Astrocyte (in vitro differentiated cells and primary cell): ENCODE measurements around the gene TTLL5. TPM values are rescaled to one million over a fixed set of nuclear protein-coding genes. Genes with fewer than 3 reads are reported as not detected.
A peak's percentile ranks its signal among the peaks of the same experiment; 100 is the strongest.

ENCODE experiments used
- DNase-seq: peaks from one replicate; pipeline ENCODE4 v3.0.0-alpha.2; 2010; ENCODE audit warnings: low read depth
- FAIRE-seq: peaks from 2 replicates; lab custom pipeline; 2011; peaks lifted over from hg19 to GRCh38; lab: Jason Lieb, UNC
- H2AFZ ChIP-seq: 2 replicates; pipeline ENCODE4 v1.6.0; 2012; ENCODE audit warnings: low read depth, low read length, inconsistent platforms
- H3K27ac ChIP-seq: 2 replicates; pipeline ENCODE4 v1.5.1; 2011; ENCODE audit warnings: low read depth, low read length, inconsistent platforms
- H3K27me3 ChIP-seq: 2 replicates; pipeline ENCODE4 v1.6.0; 2011; ENCODE audit warnings: low read length, inconsistent platforms; ENCODE audit not compliant: insufficient read depth
- H3K36me3 ChIP-seq: 2 replicates; pipeline ENCODE4 v1.5.1; 2011; ENCODE audit warnings: low read length, inconsistent platforms; ENCODE audit not compliant: insufficient read depth
- H3K4me1 ChIP-seq: 2 replicates; pipeline ENCODE4 v1.5.1; 2011; ENCODE audit warnings: low read length, inconsistent platforms; ENCODE audit not compliant: insufficient read depth
- H3K4me2 ChIP-seq: 2 replicates; pipeline ENCODE4 v1.6.0; 2012; ENCODE audit warnings: low read length, inconsistent platforms
- H3K4me3 ChIP-seq: 2 replicates; pipeline ENCODE4 v1.5.1; 2011; ENCODE audit warnings: low read depth, mild to moderate bottlenecking, low read length, inconsistent platforms; ENCODE audit not compliant: insufficient read depth
- H3K79me2 ChIP-seq: 2 replicates; pipeline ENCODE4 v1.6.0; 2012; ENCODE audit warnings: mild to moderate bottlenecking, low read length, inconsistent platforms; ENCODE audit not compliant: insufficient read depth
- H3K9ac ChIP-seq: 2 replicates; pipeline ENCODE4 v1.6.0; 2012; ENCODE audit warnings: mild to moderate bottlenecking, low read length, inconsistent platforms
- H3K9me3 ChIP-seq: 2 replicates; pipeline ENCODE4 v1.5.1; 2012; ENCODE audit warnings: low read depth, mild to moderate bottlenecking, low read length, inconsistent platforms; ENCODE audit not compliant: insufficient read depth
- H4K20me1 ChIP-seq: 2 replicates; pipeline ENCODE4 v1.6.0; 2012; ENCODE audit warnings: low read length, inconsistent platforms; ENCODE audit not compliant: insufficient read depth
- H3K27ac Mint-ChIP-seq: one replicate; pipeline ENCODE4 v1.8.0; 2021; ENCODE audit warnings: mild to moderate bottlenecking, mixed read lengths; ENCODE audit not compliant: unreplicated experiment
- H3K27me3 Mint-ChIP-seq: one replicate; pipeline ENCODE4 v1.8.0; 2021; ENCODE audit warnings: low read depth, mixed read lengths; ENCODE audit not compliant: unreplicated experiment
- H3K36me3 Mint-ChIP-seq: one replicate; pipeline ENCODE4 v1.8.0; 2021; ENCODE audit warnings: low read depth, mixed read lengths; ENCODE audit not compliant: unreplicated experiment
- H3K4me1 Mint-ChIP-seq: one replicate; pipeline ENCODE4 v1.8.0; 2021; ENCODE audit warnings: low read depth, mixed read lengths; ENCODE audit not compliant: unreplicated experiment
- H3K4me3 Mint-ChIP-seq: one replicate; pipeline ENCODE4 v1.8.0; 2021; ENCODE audit warnings: mild to moderate bottlenecking, moderate library complexity, mixed read lengths; ENCODE audit not compliant: unreplicated experiment
- H3K9me3 Mint-ChIP-seq: one replicate; pipeline ENCODE4 v1.8.0; 2021; ENCODE audit warnings: mild to moderate bottlenecking, mixed read lengths; ENCODE audit not compliant: unreplicated experiment
- EZH2 ChIP-seq: IDR thresholded peaks from 2 replicates; pipeline ENCODE4 v1.6.1; 2012; ENCODE audit warnings: mild to moderate bottlenecking, low read length, inconsistent platforms; ENCODE audit not compliant: insufficient read depth
- total RNA-seq: library from RNA; stranded (reverse); gene quantifications from 2 replicates; pipeline ENCODE4 v1.2.1, GENCODE V29; 2021
- TF ChIP-seq, protein P1 (sequence below): IDR thresholded peaks from 2 replicates; pipeline ENCODE4 v1.5.1; 2011; ENCODE audit warnings: low read depth, mild to moderate bottlenecking, inconsistent platforms, low read length, moderate library complexity; ENCODE audit not compliant: insufficient read depth

Gene TTLL5
- total RNA-seq, 1 donor from 2014 or later, result 24.0 TPM

DNA sequence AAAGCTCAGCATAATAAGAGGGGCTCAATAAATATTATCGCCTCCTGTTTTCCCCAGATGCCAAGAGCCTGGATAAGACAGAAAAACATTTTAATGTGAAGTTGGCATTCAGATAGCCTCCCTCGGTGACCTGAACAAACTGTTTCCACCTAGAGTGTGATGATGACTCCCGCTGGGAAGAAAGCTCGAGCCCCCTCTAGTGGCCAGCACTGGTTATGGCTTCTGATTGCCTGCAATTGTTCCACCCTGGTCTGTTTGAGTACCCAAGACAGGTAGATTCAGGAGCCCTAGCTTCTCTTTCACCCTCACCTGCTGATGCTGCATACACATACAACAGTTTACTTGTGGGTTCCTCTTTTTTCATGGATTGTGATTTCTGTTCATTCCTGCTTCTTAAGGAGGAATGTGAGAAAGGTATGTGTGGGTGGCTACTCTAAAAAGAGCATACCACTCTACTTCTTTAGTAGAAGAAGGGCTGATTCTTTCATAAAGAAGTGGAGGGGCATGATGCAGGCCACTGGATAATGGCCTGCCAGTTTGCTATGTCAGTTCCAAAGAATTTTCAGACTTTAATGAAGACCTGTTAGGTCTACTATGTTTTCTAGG is 6.8 kb upstream of the TTLL5 start:
- peaks cover 35% of the 10 kb centered on the region for H3K36me3 ChIP-seq
- H3K36me3 Mint-ChIP-seq, result peaks cover 16% of the 10 kb centered on the region
- no peak overlapping the region for H3K4me3 Mint-ChIP-seq

DNA sequence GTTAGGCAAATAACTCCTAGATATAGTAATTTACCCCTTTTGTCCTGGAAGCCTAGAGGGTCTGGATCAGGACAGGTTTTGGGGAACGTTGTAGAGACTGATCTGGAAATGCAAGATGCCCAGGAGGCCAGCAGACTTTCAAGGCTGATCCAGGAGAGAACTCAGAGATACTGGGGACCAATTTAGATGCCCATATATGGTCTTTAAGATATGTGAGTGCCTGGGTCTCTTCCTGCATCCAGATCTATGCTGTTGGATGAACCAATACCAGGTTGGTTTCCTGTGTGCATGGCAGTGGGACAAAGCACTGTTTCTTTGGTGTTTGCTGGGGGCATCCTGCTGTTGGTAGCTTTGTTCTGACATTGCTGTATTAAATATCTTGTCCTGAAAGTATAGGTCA is 5.8 kb upstream of the TTLL5 start:
- Histone ChIP-seq H4K20me1 (peaks cover 3% of the 10 kb centered on the region), H3K36me3 (peaks cover 26% of the 10 kb centered on the region), H3K4me1 (no peaks in the 10 kb centered on the region), H3K27me3 (no peaks in the 10 kb centered on the region), H3K9me3 (no peaks in the 10 kb centered on the region), H3K79me2 (peaks cover 12% of the 10 kb centered on the region), H3K4me2 (no peak overlapping the region), H3K9ac (no peak overlapping the region), H2AFZ (no peak overlapping the region), H3K4me3 (no peak overlapping the region), H3K27ac (no peak overlapping the region)
- FAIRE-seq, result no peak
- Mint-ChIP-seq H3K27ac (no peak overlapping the region), H3K36me3 (peaks cover 13% of the 10 kb centered on the region), H3K27me3 (no peaks in the 10 kb centered on the region), H3K4me1 (peaks cover 6% of the 10 kb centered on the region), H3K4me3 (no peak overlapping the region), H3K9me3 (no peaks in the 10 kb centered on the region)
- DNase-seq, result no peak
- TF ChIP-seq, protein P1, sequence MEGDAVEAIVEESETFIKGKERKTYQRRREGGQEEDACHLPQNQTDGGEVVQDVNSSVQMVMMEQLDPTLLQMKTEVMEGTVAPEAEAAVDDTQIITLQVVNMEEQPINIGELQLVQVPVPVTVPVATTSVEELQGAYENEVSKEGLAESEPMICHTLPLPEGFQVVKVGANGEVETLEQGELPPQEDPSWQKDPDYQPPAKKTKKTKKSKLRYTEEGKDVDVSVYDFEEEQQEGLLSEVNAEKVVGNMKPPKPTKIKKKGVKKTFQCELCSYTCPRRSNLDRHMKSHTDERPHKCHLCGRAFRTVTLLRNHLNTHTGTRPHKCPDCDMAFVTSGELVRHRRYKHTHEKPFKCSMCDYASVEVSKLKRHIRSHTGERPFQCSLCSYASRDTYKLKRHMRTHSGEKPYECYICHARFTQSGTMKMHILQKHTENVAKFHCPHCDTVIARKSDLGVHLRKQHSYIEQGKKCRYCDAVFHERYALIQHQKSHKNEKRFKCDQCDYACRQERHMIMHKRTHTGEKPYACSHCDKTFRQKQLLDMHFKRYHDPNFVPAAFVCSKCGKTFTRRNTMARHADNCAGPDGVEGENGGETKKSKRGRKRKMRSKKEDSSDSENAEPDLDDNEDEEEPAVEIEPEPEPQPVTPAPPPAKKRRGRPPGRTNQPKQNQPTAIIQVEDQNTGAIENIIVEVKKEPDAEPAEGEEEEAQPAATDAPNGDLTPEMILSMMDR, result no peak
- TF ChIP-seq EZH2, result no peak

More for the DNA sequence above, 6.8 kb upstream of the TTLL5 start:
- H3K9me3 ChIP-seq, result no peaks in the 10 kb centered on the region
- H4K20me1 ChIP-seq, result peaks cover 3% of the 10 kb centered on the region
- peaks cover 7% of the 10 kb centered on the region for H3K79me2 ChIP-seq
- H3K27me3 ChIP-seq, result no peaks in the 10 kb centered on the region
- no peak overlapping the region for H3K4me2 ChIP-seq
- no peak overlapping the region for H3K27ac ChIP-seq
- Mint-ChIP-seq H3K9me3 (no peaks in the 10 kb centered on the region), H3K27ac (no peak overlapping the region), H3K27me3 (no peaks in the 10 kb centered on the region), H3K4me1 (peaks cover 4% of the 10 kb centered on the region)
- no peak overlapping the region for H2AFZ ChIP-seq
- H3K9ac ChIP-seq, result no peak overlapping the region
- no peak overlapping the region for H3K4me3 ChIP-seq
- peak; percentile 13 for DNase-seq
- FAIRE-seq, result no peak
- no peak for TF ChIP-seq EZH2
- TF ChIP-seq, protein P1, result peak; percentile 99
- peaks cover 2% of the 10 kb centered on the region for H3K4me1 ChIP-seq

DNA sequence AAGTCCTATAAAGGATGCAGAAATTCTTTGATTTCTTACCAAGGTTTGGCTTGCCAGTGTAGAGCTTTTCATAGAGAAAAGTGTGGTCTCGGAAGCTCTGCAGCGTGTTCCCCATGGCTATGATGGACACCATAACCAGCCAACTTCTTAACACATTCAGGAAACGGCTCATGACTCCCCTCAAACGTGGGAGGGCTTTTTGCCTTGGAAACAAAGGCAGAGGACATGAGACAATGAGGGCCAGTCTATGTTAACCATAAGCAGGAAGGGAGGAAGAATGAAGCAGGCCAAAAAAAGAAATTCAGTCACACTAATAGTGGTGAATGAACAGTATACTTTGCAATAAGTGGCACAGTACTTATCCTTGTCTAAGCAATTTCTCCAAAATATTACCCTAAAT is 3.7 kb upstream of the TTLL5 start:
- no peak overlapping the region for H2AFZ ChIP-seq
- H3K9ac ChIP-seq, result no peak overlapping the region
- no peaks in the 10 kb centered on the region for H3K27me3 Mint-ChIP-seq
- peaks cover 11% of the 10 kb centered on the region for H3K4me1 Mint-ChIP-seq
- H3K27ac Mint-ChIP-seq, result no peak overlapping the region
- no peak overlapping the region for H3K4me3 ChIP-seq
- no peaks in the 10 kb centered on the region for H3K27me3 ChIP-seq
- H3K9me3 Mint-ChIP-seq, result no peaks in the 10 kb centered on the region
- H3K36me3 ChIP-seq, result peaks cover 5% of the 10 kb centered on the region
- peaks cover 7% of the 10 kb centered on the region for H3K36me3 Mint-ChIP-seq
- H3K27ac ChIP-seq, result no peak overlapping the region
- H3K9me3 ChIP-seq, result no peaks in the 10 kb centered on the region
- no peak for TF ChIP-seq EZH2
- TF ChIP-seq, protein P1, result no peak
- DNase-seq, result no peak
- H3K4me1 ChIP-seq, result no peaks in the 10 kb centered on the region
- FAIRE-seq, result no peak
- H3K4me2 ChIP-seq, result no peak overlapping the region
- H3K4me3 Mint-ChIP-seq, result no peak overlapping the region
- H3K79me2 ChIP-seq, result peaks cover 25% of the 10 kb centered on the region
- H4K20me1 ChIP-seq, result peaks cover 3% of the 10 kb centered on the region
